SK-N-MC (cell line): ENCODE measurements around the gene MLNR.
A peak's percentile ranks its signal among the peaks of the same experiment; 100 is the strongest.

Experiments
- DNase-seq: peaks from one replicate; pipeline ENCODE4 v3.0.0-alpha.2; 2011; ENCODE audit warnings: low read depth, low spot score
- H3K27ac ChIP-seq: fragments of 200-600 bp; sonication (generic); 2 replicates; pipeline ENCODE4 v1.5.1; 2016; ENCODE audit warnings: mixed run types
- H3K36me3 ChIP-seq: fragments of 200-600 bp; sonication (generic); 2 replicates; pipeline ENCODE4 v1.6.1; 2017; ENCODE audit warnings: antibody characterized with exemption, low read length, mixed read lengths; ENCODE audit not compliant: insufficient read depth
- H3K4me3 ChIP-seq: fragments of 200-600 bp; sonication (generic); 2 replicates; pipeline ENCODE4 v1.5.1; 2016
- H3K9ac ChIP-seq: fragments of 200-600 bp; sonication (generic); 2 replicates; pipeline ENCODE4 v1.8.0; 2017; ENCODE audit warnings: mixed run types, mixed read lengths; ENCODE audit not compliant: insufficient read length
- H3K9me3 ChIP-seq: fragments of 200-600 bp; sonication (generic); 2 replicates; pipeline ENCODE4 v1.6.1; 2017; ENCODE audit warnings: low read depth, mild to moderate bottlenecking, antibody characterized with exemption, low read length, moderate library complexity, mixed read lengths
- EZH2 ChIP-seq: fragments of 200-600 bp; sonication (generic); IDR thresholded peaks from one replicate; pipeline ENCODE4 v1.6.1; 2017; ENCODE audit warnings: antibody characterized with exemption
- FOXP2 ChIP-seq: optimal IDR thresholded peaks from 2 replicates; pipeline ENCODE3; 2011; ENCODE audit warnings: mild to moderate bottlenecking, moderate library complexity; ENCODE audit not compliant: insufficient read depth; ENCODE audit errors: extremely low read length, control extremely low read depth
- POLR2AphosphoS5 ChIP-seq: IDR thresholded peaks from 2 replicates; pipeline ENCODE4 v1.6.1; 2012; ENCODE audit warnings: mild to moderate bottlenecking, low read depth, low read length, borderline replicate concordance

Gene MLNR

DNA sequence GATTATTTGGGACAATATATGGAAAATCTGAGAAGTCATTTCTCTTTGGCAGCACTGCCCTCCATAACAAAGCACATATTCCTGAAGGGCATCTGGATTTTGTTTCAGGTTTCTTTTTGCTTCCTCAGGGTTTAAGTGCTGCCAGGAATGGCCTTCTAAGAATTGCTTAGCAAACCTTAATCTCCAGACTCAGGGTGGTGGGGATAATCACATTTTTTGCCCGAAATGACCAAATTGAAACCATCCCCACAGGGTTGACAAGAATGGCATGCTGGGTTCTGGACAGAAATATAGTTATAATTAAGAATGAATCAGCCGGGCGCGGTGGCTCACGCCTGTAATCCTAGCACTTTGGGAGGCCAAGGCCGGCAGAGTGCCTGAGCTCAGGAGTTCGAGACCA, 21.2 kb downstream of the MLNR start:
- Histone ChIP-seq H3K4me3 (no peak overlapping the region), H3K36me3 (no peaks in the 10 kb centered on the region), H3K9me3 (no peaks in the 10 kb centered on the region), H3K9ac (no peak overlapping the region), H3K27ac (no peak overlapping the region)
- no peak for DNase-seq
- TF ChIP-seq EZH2 (no peak), POLR2AphosphoS5 (no peak), FOXP2 (no peak)

- DNase-seq, result no peak
- H3K27ac ChIP-seq, result no peak overlapping the region
- no peaks in the 10 kb centered on the region for H3K36me3 ChIP-seq
- TF ChIP-seq EZH2 (no peak), FOXP2 (no peak), POLR2AphosphoS5 (no peak)
- no peak overlapping the region for H3K4me3 ChIP-seq
- no peak overlapping the region for H3K9ac ChIP-seq
- no peaks in the 10 kb centered on the region for H3K9me3 ChIP-seq
Observed at GRCh38 chr13:49245101-49245500, 25.0 kb downstream of the MLNR start.

DNA sequence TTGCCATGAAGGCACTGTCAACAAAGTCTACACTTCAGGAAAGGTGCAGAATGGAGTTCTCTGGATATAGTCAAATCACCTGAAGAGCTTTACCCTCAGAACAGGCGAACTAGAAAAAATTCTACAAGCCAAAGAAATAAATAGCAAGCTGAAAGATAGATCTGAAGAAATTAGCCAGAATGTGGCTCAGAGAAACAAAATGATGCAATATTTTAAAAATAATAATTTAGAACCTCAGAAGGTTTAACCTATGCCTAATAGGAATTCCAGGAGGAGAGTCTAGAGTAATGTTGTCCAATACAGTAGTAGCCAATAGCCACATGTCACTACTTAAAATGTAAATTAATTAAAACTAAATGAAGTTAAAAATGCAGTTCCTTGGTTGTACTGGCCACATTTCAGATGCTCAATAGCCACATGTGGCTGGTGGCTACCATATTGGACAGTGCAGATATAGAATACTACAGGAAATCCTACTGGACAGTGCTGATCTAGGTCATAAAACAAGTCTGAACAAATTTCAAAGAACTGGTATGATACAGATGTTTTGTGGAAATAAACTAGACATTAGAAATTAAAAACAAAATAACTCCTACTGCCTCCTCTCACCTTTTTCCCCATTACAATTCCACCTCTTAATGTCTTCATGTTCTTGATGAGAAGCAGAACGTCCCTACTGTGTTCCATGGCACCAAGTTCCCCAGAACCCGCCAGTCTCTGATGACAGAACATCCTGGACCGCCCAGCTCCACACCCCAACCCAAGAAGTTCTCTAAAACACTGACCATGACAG, 26.9 kb downstream of the MLNR start:
- H3K4me3 ChIP-seq, result peak overlapping the region; percentile 100
- TF ChIP-seq POLR2AphosphoS5 (no peak), FOXP2 (no peak), EZH2 (no peak)
- peak overlapping the region; percentile 91 for H3K9ac ChIP-seq
- no peaks in the 10 kb centered on the region for H3K9me3 ChIP-seq
- DNase-seq, result no peak
- no peak overlapping the region; the same call in 1 of the 2 replicates for H3K27ac ChIP-seq
- H3K36me3 ChIP-seq, result no peaks in the 10 kb centered on the region

GRCh38 chr13:49247643-49248621, 27.8 kb downstream of the MLNR start, which contains the start of gene CDADC1:
Gene CDADC1 (plus strand): TSS chr13:49247925. CDS start chr13:49248038, 113 bp downstream.
- Histone ChIP-seq H3K9me3 (no peaks in the 10 kb centered on the region), H3K36me3 (no peaks in the 10 kb centered on the region), H3K4me3 (peak within 1 kb of the TSS; percentile 100), H3K9ac (peak within 1 kb of the TSS; percentile 91), H3K27ac (no peak within 1 kb of the TSS; the same call in 1 of the 2 replicates)
- DNase-seq, result no peak
- no peak for TF ChIP-seq EZH2
- no peak for TF ChIP-seq FOXP2
- TF ChIP-seq POLR2AphosphoS5, result peak; percentile 93

GRCh38 chr13:49248622-49249002, 28.5 kb downstream of the MLNR start:
- Histone ChIP-seq H3K27ac (no peak overlapping the region), H3K36me3 (no peaks in the 10 kb centered on the region), H3K4me3 (peak overlapping the region; percentile 100), H3K9me3 (no peaks in the 10 kb centered on the region), H3K9ac (peak overlapping the region; percentile 91)
- TF ChIP-seq POLR2AphosphoS5 (no peak), FOXP2 (no peak), EZH2 (no peak)
- no peak for DNase-seq

DNA sequence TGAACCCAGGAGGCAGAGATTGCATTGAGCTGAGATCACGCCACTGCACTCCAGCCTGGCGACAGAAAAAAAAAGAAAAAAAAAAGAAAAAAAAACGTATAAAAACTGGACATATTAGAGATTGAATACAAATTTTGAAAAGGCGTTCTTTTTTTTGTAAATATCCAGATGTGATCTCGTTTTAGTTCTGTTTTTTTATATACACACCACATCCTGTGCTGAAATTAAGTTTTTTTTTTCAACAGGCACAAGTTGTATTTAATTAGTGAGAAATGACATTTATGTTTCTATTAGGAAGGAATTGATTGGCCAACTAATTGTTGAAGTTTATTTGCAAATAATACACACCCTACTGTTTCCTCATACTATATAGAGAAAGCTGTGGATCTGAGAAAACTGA, 31.2 kb downstream of the MLNR start:
- H3K27ac ChIP-seq, result no peak overlapping the region
- H3K36me3 ChIP-seq, result peaks cover 18% of the 10 kb centered on the region
- TF ChIP-seq FOXP2, result no peak
- no peak for TF ChIP-seq POLR2AphosphoS5
- TF ChIP-seq EZH2, result no peak
- DNase-seq, result no peak
- no peaks in the 10 kb centered on the region for H3K9me3 ChIP-seq
- H3K9ac ChIP-seq, result no peak overlapping the region
- no peak overlapping the region for H3K4me3 ChIP-seq

DNA sequence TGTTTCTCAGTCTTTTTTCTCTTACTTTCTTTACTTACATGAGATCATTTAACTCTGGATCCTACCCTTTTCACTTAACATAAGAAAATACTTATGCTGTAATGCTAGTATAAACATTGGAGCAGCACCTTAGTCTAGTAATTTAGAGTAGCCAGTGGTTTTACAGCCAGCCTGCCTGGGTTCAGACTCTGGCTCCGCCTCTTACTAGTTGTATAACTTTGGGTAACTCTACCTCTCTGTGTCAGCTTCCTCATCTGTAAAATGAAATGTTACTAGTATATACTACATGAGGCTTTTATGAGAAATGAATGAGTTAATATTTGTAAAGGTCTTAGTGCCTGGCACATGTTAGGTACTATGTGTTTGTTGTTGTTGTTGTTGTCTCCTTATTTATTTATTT, 33.2 kb downstream of the MLNR start:
- peaks cover 26% of the 10 kb centered on the region for H3K36me3 ChIP-seq
- H3K9ac ChIP-seq, result no peak overlapping the region
- H3K4me3 ChIP-seq, result no peak overlapping the region
- H3K9me3 ChIP-seq, result no peaks in the 10 kb centered on the region
- no peak for TF ChIP-seq EZH2
- no peak for TF ChIP-seq POLR2AphosphoS5
- no peak for TF ChIP-seq FOXP2
- no peak for DNase-seq
- no peak overlapping the region for H3K27ac ChIP-seq

DNA sequence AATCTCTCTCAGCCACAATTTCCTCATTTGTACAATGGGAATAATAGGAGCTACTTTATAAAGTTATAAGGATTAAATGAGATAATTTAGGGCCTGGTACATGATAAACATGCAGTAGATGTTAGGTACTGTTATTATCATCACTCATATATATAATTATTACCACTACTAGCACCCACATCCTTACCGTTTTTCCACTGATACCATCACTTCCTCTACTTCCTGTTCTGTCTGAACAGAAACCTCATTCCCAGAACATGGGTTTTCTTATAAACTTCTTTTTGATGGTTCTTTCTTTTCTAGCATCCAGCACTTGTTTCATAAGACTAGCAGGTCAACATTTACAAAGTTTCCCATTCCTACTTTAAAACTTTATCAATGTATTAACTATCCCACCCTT, 33.9 kb downstream of the MLNR start:
- TF ChIP-seq EZH2 (no peak), POLR2AphosphoS5 (no peak), FOXP2 (no peak)
- Histone ChIP-seq H3K9me3 (no peaks in the 10 kb centered on the region), H3K27ac (no peak overlapping the region), H3K36me3 (peaks cover 26% of the 10 kb centered on the region), H3K9ac (no peak overlapping the region), H3K4me3 (no peak overlapping the region)
- DNase-seq, result no peak
